Vagina (tissue), 2 donors: Measurements from ENCODE around the gene ASCC3. TPM values are rescaled to one million over a fixed set of nuclear protein-coding genes. Genes with fewer than 3 reads are reported as not detected.

Source experiments
- DNase-seq, 2 donors: peaks; one replicate each; pipeline ENCODE4 v3.0.0-alpha.2; 2017; ENCODE audit errors: extremely low spot score in 2 of 2
- H3K27ac ChIP-seq: fragments of 200-600 bp; sonication (generic); one replicate; pipeline ENCODE4 v1.5.1; 2019
- H3K27me3 ChIP-seq: fragments of 200-600 bp; sonication (generic); one replicate; pipeline ENCODE4 v1.5.1; 2019
- H3K36me3 ChIP-seq, 2 donors: fragments of 200-600 bp; sonication (generic); one replicate each; pipeline ENCODE4 v1.5.1; 2017 to 2019
- H3K4me1 ChIP-seq: fragments of 200-600 bp; sonication (generic); one replicate; pipeline ENCODE4 v1.5.1; 2019
- H3K4me3 ChIP-seq, 2 donors: fragments of 200-600 bp; sonication (generic); 1 replicate in 1 of 2; 2 replicates in 1 of 2; pipeline ENCODE4 v1.5.1; 2016 to 2019
- H3K9me3 ChIP-seq: fragments of 200-600 bp; sonication (generic); one replicate; pipeline ENCODE4 v1.5.1; 2019
- CTCF ChIP-seq, 3 experiments: fragments of 450-650 bp in 2 of 3; fragments of 200-600 bp in 1 of 3; sonication (generic) in 1 of 3; IDR thresholded peaks; one replicate each; pipeline ENCODE4 v1.5.1; 2017 to 2019; ENCODE audit warnings: antibody characterized with exemption in 3 of 3, mild to moderate bottlenecking in 2 of 3, moderate library complexity in 2 of 3
- POLR2A ChIP-seq, 2 donors: fragments of 450-650 bp; IDR thresholded peaks; one replicate each; pipeline ENCODE4 v1.6.1; 2017; ENCODE audit warnings: antibody characterized with exemption in 2 of 2, mild to moderate bottlenecking in 2 of 2, moderate library complexity in 2 of 2
- POLR2AphosphoS5 ChIP-seq, 2 donors: sonication (generic); formaldehyde crosslinking; IDR thresholded peaks; one replicate each; pipeline ENCODE4 v1.9.0; 2017; ENCODE audit warnings: antibody characterized with exemption in 2 of 2, mild to moderate bottlenecking in 2 of 2, low read depth in 1 of 2; ENCODE audit not compliant: insufficient read depth in 1 of 2
- intact Hi-C: fragments of 100-400 bp; cut with DNase I; formaldehyde crosslinking; loops from one replicate; pipeline ENCODE4 v1.15.1; 2023
- total RNA-seq: library from RNA; depleted of rRNA; stranded (reverse); fragments of >200 nt; gene quantifications from one replicate; pipeline ENCODE4 v1.2.3, GENCODE V29; 2016

ASCC3 gene
- total RNA-seq, 1 donor from 2014 or later = 44.7 TPM

DNA sequence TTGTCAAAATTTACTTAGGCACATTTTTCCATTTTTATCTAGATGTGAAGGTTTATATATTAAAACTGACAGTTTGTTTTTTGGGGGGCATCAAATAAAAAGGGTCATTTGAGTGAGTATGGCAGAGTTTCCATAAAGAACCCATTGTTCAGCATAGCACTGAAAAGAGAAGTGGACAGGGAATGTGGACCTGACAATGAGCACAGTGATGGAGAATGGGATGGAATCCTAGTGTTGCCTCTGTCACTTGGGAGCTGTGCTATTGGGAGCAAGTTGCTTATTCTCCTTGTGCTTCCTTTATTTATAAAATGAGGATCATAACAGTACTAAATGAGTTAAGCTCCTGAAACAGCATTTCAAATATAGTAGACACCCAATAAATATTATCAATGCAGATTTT is 285.7 kb downstream of the ASCC3 start:
- Histone ChIP-seq H3K4me3 (no peak overlapping the region), H3K36me3 (no peaks in the 10 kb centered on the region), H3K27me3 (no peaks in the 10 kb centered on the region), H3K4me1 (no peaks in the 10 kb centered on the region), H3K9me3 (no peaks in the 10 kb centered on the region), H3K27ac (no peak overlapping the region)
- DNase-seq = no peak
- TF ChIP-seq POLR2AphosphoS5 (IDR thresholded peaks at IDR 0.05; ENCODE audit: insufficient read depth in 1 of 2, low read depth in 1 of 2) (no peak), CTCF (IDR thresholded peaks at IDR 0.05) (no peak), POLR2A (IDR thresholded peaks at IDR 0.05) (no peak)
- intact Hi-C loops = no loop called here

DNA sequence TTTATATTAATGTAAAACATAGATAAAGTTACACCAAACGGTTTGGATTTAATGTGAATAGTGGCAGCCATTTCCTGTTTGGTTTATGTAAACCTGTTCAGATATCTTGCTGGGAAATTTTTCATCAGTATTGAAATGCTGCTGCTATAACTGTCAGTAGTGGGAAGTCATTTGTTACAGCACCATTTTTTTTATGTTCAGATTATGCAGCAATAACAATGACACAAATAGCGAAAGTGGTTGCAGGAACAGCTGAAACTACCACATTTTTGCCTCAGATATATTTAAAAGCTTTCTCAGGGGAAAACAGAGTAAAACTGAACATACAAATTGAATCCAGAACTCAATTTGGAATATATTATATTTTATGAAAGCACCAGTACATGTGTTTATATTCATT is 287.6 kb downstream of the ASCC3 start:
- intact Hi-C loops = no loop called here
- H3K36me3 ChIP-seq = peaks cover 0 to 12% of the 10 kb centered on the region in 2 donors
- no peak overlapping the region for H3K27ac ChIP-seq
- DNase-seq = no peak
- H3K4me1 ChIP-seq = no peaks in the 10 kb centered on the region
- no peaks in the 10 kb centered on the region for H3K27me3 ChIP-seq
- no peak overlapping the region for H3K4me3 ChIP-seq
- no peak for TF ChIP-seq POLR2A (IDR thresholded peaks at IDR 0.05)
- TF ChIP-seq CTCF (IDR thresholded peaks at IDR 0.05) = no peak
- no peak for TF ChIP-seq POLR2AphosphoS5 (IDR thresholded peaks at IDR 0.05; ENCODE audit: insufficient read depth in 1 of 2, low read depth in 1 of 2)
- no peaks in the 10 kb centered on the region for H3K9me3 ChIP-seq

DNA sequence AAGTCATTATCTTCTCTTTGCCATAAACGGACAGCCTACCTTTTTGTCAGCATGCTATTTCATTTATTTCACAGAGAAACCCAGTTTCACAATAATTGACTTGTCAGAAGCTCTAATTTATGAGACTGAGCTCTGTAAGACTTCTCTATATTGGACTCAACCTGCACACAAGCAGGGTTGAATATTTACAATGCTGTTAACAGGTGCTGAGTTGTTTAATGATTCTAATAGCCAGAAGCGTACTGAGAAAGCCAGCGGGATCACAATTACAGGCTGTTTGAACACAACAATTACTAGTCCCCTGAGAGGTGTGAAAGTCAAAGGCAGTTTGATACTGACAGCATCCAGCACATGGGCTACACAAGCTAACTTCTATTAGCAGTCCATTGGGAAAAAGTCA is 288.2 kb downstream of the ASCC3 start:
- intact Hi-C loops = no loop called here
- H3K27ac ChIP-seq = no peak overlapping the region
- TF ChIP-seq POLR2AphosphoS5 (IDR thresholded peaks at IDR 0.05; ENCODE audit: insufficient read depth in 1 of 2, low read depth in 1 of 2) = no peak
- TF ChIP-seq POLR2A (IDR thresholded peaks at IDR 0.05) = no peak
- TF ChIP-seq CTCF (IDR thresholded peaks at IDR 0.05) = no peak
- H3K4me1 ChIP-seq = no peaks in the 10 kb centered on the region
- H3K36me3 ChIP-seq = peaks cover 0 to 17% of the 10 kb centered on the region in 2 donors
- no peak overlapping the region for H3K4me3 ChIP-seq
- no peak for DNase-seq
- H3K9me3 ChIP-seq = no peaks in the 10 kb centered on the region
- H3K27me3 ChIP-seq = no peaks in the 10 kb centered on the region

DNA sequence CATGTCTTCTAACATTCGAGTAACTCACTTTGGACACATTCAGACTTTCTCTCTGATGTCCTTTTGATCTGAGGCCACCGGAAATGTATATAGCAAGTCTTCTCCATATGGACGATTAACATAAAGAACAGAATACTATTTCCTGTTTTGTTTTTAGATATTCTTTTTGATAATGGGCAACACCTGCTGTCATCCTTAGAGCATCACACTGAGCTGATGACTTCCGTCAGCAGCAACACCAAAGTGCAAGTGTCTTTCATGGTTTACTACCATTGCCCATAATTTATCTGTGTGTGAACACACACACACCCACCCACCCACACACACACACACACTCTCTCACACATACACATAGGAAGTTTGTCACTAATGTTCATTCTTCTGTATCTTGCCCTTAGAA is 303.7 kb downstream of the ASCC3 start:
- H3K27me3 ChIP-seq = no peaks in the 10 kb centered on the region
- intact Hi-C loops = no loop called here
- no peak overlapping the region for H3K27ac ChIP-seq
- DNase-seq = no peak
- no peak overlapping the region for H3K4me3 ChIP-seq
- no peaks in the 10 kb centered on the region for H3K9me3 ChIP-seq
- TF ChIP-seq POLR2A (IDR thresholded peaks at IDR 0.05) (no peak), POLR2AphosphoS5 (IDR thresholded peaks at IDR 0.05; ENCODE audit: insufficient read depth in 1 of 2, low read depth in 1 of 2) (no peak), CTCF (IDR thresholded peaks at IDR 0.05) (no peak)
- no peaks in the 10 kb centered on the region for H3K36me3 ChIP-seq
- no peaks in the 10 kb centered on the region for H3K4me1 ChIP-seq

DNA sequence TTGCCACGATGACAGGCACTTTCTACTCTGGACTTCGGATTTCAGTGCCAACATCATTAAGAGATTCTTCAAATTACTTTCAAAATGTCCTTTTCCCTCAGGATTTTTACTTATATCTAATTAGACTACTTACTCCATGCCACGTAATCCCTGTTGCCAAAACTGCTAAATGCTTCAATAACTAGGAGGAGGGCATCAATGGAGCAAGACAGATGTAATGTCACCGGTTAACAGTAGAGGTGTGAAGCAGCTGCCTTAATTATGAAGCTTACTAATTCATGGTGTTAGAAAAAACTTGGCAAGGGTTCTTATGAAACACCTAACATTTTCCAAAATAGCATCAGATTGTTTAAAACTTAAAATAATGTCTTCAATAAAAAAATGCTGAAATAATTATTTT is 305.2 kb downstream of the ASCC3 start:
- Histone ChIP-seq H3K9me3 (no peaks in the 10 kb centered on the region), H3K27me3 (no peaks in the 10 kb centered on the region), H3K4me1 (no peaks in the 10 kb centered on the region), H3K4me3 (no peak overlapping the region), H3K36me3 (peaks cover 0 to 4% of the 10 kb centered on the region in 2 donors), H3K27ac (no peak overlapping the region)
- TF ChIP-seq POLR2A (IDR thresholded peaks at IDR 0.05) (no peak), CTCF (IDR thresholded peaks at IDR 0.05) (no peak), POLR2AphosphoS5 (IDR thresholded peaks at IDR 0.05; ENCODE audit: insufficient read depth in 1 of 2, low read depth in 1 of 2) (no peak)
- intact Hi-C loops = no loop called here
- DNase-seq = no peak
